Measurements from ENCODE around the gene CAPZA1.

DNA sequence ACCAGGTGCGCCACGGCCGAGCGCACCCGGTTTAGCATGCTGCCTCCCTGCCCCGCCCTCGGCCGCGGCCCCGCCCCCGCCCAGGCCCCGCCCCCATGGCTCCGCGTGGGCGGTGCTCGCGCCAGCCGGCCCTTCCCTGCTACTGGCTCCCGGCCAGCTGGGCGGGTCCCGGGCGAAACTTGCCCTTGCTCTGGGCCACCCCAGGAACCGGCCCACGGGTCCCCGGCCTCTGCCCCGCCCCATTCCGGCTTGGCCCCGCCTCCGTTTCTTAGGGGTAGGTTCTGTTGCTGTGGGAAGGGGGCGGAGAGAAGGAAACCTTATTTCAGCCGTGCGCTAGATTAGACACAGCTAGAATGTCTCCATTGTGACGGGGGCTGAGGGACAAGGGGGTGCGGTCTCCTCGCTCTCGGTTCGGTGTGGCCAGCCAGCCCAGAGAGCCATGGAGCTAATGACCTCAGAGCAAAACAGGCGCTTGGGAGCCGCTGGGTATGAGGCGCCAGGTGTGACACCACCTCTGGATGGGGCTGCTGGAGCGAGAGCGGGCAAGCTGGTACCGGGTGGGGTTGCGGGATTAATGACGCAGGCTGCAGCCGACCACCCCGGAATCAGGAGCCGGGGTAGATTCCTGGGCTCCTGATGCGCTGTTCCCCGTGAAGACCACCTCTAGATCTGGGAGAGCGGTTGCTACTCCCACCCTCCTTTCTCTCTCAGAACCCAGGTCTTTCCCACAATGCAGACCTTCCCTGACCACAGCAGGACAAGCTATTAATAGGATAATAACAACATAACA, 95.8 kb downstream of the CAPZA1 start, which contains the start of gene PPM1J:
- TF ChIP-seq PPARA (CRISPR knock-in tag; IDR thresholded peaks at IDR 0.05; ENCODE audit: borderline replicate concordance), result no peak
- TF ChIP-seq ARNTL (CRISPR knock-in tag; IDR thresholded peaks at IDR 0.05; ENCODE audit: borderline replicate concordance, low read depth), result no peak
- TF ChIP-seq ESRRG (CRISPR knock-in tag; IDR thresholded peaks at IDR 0.05), result no peak
- TF ChIP-seq, protein P1, sequence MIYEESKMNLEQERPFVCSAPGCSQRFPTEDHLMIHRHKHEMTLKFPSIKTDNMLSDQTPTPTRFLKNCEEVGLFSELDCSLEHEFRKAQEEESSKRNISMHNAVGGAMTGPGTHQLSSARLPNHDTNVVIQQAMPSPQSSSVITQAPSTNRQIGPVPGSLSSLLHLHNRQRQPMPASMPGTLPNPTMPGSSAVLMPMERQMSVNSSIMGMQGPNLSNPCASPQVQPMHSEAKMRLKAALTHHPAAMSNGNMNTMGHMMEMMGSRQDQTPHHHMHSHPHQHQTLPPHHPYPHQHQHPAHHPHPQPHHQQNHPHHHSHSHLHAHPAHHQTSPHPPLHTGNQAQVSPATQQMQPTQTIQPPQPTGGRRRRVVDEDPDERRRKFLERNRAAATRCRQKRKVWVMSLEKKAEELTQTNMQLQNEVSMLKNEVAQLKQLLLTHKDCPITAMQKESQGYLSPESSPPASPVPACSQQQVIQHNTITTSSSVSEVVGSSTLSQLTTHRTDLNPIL (CRISPR knock-in tag; IDR thresholded peaks at IDR 0.05; ENCODE audit: low read depth), result no peak
- TF ChIP-seq ZNF565 (CRISPR knock-in tag; conservative IDR thresholded peaks at IDR 0.05; ENCODE audit: low read depth), result no peak
- TF ChIP-seq ISL1 (CRISPR knock-in tag; IDR thresholded peaks at IDR 0.05), result no peak
